NB4 (cell line): ENCODE data around the gene OVCA2.

Source experiments
- POLR2A ChIP-seq: IDR thresholded peaks from 2 replicates; pipeline ENCODE4 v1.6.1; 2011; ENCODE audit warnings: mild to moderate bottlenecking; ENCODE audit not compliant: insufficient read length; ENCODE audit errors: extremely low read depth
- TF ChIP-seq, protein P1 (sequence below): IDR thresholded peaks from one replicate; pipeline ENCODE4 v1.5.1; 2012; ENCODE audit warnings: low read depth, low read length
- TF ChIP-seq, protein P2 (sequence below): IDR thresholded peaks from 2 replicates; pipeline ENCODE4 v1.6.1; 2011; ENCODE audit warnings: low read depth, low read length

DNA sequence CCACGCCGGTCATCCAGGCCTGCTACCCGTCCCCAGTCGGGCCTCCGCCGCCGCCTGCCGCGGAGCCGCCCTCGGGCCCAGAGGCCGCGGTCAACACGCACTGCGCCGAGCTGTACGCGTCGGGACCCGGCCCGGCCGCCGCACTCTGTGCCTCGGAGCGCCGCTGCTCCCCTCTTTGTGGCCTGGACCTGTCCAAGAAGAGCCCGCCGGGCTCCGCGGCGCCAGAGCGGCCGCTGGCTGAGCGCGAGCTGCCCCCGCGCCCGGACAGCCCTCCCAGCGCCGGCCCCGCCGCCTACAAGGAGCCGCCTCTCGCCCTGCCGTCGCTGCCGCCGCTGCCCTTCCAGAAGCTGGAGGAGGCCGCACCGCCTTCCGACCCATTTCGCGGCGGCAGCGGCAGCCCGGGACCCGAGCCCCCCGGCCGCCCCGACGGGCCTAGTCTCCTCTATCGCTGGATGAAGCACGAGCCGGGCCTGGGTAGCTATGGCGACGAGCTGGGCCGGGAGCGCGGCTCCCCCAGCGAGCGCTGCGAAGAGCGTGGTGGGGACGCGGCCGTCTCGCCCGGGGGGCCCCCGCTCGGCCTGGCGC lies 15.4 kb downstream of the OVCA2 start:
- TF ChIP-seq, protein P1, sequence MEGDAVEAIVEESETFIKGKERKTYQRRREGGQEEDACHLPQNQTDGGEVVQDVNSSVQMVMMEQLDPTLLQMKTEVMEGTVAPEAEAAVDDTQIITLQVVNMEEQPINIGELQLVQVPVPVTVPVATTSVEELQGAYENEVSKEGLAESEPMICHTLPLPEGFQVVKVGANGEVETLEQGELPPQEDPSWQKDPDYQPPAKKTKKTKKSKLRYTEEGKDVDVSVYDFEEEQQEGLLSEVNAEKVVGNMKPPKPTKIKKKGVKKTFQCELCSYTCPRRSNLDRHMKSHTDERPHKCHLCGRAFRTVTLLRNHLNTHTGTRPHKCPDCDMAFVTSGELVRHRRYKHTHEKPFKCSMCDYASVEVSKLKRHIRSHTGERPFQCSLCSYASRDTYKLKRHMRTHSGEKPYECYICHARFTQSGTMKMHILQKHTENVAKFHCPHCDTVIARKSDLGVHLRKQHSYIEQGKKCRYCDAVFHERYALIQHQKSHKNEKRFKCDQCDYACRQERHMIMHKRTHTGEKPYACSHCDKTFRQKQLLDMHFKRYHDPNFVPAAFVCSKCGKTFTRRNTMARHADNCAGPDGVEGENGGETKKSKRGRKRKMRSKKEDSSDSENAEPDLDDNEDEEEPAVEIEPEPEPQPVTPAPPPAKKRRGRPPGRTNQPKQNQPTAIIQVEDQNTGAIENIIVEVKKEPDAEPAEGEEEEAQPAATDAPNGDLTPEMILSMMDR: no peak
- no peak for TF ChIP-seq POLR2A
- TF ChIP-seq, protein P2, sequence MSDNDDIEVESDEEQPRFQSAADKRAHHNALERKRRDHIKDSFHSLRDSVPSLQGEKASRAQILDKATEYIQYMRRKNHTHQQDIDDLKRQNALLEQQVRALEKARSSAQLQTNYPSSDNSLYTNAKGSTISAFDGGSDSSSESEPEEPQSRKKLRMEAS: no peak
